HG02642 (cell line): ENCODE results near the gene SLC35C1.
A peak's percentile ranks its signal among the peaks of the same experiment; 100 is the strongest.

ENCODE experiments used
- ATAC-seq: cut with Tn5 transposase; IDR thresholded peaks from one replicate; pipeline ENCODE4 v1.9.1; 2021; ENCODE audit warnings: mild to moderate bottlenecking; ENCODE audit not compliant: unreplicated experiment, poor library complexity

The SLC35C1 gene

DNA sequence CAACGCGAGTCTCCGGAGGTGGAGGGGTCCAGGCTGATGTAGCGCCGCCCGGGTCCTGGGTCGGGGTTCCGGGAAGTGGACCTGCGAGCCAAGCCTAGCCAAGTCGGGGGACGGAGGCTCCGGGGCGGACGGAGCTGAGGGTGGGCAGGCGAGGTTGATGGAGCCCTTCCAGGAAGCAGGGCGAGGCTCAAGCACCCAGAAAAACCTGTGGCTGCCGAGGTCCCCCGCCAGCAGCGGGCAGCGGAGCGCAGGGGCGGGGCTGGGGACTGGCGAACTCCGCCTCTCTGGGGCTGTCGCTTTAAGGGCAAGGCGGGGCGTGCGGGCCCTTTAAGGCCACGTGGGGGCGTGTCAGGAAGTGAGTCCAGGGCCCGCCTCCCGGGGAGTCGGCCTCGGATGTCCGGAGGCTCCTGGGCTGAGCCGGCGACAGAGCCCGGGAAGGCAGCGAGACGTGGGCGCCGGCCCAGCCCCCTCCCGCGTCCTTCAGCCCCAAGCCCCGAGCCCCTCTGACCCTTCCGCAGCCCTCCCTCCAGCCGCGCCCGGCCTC, at the start of gene SLC35C1:
Gene SLC35C1, plus strand, starts transcription at position 389 of the 544 bp plus-strand sequence. CDS start 653 bp downstream, outside the sequence.
- ATAC-seq = peak; percentile 97

DNA sequence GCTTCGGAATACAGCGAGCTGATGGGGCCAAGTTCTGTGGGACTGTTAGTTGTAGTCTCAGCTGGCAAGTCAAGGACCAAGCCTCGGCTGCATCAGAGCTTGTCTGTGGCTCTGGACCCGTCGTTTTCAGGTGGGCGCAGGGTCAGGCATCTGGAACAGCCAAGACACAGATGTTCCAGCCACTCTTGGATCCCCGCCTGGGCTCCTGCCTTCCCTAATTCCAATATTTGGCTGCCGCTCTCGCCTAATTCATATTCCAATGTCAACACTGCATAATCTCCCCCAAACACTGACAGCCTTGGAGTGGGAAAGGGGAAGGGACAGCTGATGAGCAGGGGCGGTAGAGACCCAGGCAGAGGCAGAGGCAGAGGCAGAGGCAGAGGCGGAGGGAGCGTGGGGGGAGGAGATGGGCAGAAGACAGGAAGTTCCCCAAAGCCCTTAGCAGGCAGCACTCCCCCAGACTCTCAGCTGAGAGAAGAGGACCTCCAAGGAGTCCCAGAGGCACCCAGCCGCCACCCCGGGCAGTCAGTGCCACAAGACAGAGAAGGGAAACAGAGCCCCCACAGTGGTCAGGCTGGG, 49.6 kb upstream of the SLC35C1 start:
- no peak for ATAC-seq

DNA sequence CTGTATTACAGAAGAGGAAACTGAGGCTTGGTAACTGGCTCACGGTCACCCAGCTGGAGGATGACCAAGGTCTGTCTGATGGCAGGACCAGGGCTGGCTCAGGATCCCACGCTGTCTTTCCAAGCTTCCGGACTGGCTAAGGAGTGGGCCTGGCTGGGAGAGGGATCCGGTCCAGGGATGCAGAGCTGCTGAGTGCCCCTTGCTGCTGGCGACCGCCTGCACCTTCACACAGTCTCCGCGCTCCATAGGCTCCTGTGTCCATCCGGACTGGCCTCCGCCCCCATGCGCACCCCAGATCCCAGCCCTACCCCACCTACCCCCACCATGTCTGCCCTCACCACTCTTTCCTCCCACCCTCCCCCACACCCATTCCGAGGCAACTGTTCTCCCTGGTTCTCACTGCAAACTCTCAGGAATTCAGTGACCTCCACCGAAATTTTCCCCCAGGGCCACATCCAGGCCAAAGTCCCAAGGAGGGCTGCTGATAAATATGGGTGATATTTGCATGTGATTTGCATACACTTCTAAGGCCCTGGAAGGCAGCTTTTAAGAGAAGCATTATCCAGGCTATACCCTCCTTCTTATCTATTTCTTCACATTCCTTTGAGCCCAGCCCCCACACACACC, 48.5 kb upstream of the SLC35C1 start:
- ATAC-seq = no peak

DNA sequence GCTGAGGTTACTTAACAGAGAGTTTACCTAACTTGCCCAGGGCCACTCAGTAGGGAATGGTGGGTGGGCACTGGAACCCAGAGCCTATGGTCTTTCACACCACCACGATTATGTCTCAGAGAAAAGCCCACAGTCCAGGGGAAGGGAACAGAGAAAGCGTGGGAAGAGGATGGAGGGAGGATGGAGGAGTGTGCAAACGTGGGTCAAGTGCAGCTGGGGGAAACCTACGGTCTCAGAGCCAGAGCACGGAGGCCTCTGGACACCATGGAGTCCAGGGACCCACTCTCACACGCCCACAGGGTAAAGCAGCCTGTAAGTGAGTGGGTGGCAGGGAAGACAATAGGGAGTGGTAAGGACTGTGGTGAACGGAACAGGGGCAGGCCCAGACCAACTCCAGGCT, 47.3 kb upstream of the SLC35C1 start:
- no peak for ATAC-seq

DNA sequence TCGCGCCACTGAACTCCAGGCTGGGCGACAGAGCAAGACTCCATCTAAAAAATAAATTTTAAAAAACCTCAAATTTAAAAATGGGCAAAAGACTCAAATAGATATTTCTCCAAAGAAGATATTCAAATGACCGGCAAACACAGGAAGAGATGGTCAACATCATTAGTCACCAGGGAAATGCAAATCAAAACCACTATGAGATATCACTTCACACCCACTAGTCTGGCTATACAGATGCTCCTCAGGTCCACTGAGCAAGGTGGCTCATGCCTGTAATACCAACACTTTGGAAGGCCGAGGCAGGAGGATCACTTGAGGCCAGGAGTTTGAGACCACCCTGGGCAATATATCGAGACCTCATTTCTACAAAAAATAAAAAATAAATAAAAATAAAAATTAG, 43.3 kb upstream of the SLC35C1 start:
- ATAC-seq = no peak

DNA sequence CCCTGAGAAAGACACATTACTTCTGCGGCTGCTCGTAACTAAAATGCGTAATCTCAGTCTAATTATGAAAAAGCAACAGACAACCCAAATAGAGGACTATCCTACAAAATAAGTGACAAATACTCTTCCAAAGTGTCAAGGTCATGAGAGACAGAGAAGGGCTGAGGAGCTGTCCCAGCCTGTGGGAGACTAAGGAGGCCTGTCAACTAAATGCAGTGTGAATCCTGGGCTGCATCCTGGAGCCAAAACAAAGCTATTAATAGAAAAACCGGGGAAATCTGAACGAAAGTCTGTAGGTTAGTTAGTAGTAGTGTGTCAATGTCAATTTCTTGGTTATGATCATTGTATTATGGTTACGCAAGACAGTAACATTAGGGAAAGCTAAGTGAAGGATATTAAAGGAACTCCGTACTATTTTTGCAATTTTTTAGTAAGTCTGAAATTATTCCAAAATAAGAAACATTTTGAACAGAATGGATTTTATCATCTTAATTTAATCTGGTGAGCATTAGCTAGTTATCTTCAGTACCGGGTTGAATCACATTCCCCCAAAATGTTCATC, 39.8 kb upstream of the SLC35C1 start:
- ATAC-seq = no peak

DNA sequence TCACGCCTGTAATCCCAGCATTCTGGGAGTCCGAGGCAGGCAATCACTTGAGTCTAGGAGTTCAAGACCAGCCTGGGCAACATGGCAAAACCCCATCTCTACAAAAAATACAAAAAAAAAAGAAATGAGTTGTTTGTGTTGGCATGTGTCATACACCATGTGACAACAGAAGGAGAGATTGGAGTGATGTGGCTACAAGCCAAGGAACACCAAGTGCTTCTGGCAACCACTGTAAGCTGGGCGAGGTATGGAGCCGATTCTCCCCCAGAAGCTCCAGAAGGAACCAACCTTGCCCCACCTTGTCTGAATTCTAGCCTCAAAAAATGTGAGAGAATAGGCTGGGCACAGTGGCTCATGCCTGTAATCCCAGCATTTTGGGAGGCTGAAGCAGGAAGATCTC, 39.1 kb upstream of the SLC35C1 start:
- ATAC-seq = no peak

DNA sequence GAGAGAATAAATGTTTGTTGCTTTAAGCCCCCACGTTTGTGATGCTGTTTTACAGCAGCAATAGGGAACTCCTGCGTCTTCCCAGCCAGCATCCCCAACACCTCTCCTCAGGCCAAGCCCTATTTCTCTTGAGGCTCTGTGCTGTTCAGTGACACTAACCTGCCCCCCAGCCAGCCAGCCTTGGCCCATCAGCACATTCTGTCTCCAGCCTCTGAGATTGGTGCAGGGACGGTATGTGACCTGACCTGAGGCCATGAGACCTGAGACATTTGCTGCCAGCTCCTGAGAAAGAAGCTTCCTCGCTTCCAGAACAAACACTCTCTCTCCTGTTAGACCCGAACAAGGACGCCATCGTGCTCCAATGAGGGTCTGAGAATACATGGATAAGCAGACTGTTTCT, 38.5 kb upstream of the SLC35C1 start:
- ATAC-seq = no peak

DNA sequence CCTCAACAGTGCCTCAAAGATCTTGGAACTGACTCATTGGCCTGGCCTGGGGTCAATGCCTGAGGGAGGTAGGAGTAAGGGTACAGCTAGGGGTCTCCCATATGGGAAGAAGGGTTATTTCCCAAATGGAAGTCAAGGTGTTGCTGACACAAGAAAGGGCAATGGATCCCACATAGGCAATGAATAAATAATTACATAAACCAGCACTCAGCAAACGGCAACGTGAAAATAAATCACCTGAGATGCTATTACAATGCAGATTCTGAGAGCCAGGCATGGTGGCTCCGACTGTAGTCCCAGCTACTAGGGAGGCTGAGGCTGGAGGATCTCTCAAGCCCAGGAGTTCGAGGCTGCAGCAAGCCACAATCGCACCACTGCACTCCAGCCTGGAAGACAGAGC, 36.5 kb upstream of the SLC35C1 start:
- no peak for ATAC-seq

DNA sequence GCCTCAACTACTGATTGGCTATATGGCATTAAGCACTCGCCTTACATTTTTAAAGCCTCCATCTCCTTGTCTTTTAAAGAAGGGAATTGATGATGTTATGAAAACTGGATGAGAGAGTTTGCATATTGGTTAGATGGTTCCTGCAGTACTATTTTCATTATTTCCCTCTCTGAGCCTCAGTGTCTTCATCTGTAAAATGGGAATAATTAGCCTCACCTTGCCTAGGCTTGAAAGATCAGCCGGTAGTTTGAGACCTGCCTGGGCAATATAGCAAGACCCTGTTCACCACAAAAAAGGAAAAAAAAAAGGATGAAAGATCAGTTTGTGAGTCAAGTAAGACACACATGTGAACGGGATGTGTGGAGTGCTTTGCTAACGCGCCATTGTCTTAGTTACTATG, 35.0 kb upstream of the SLC35C1 start:
- ATAC-seq = no peak

DNA sequence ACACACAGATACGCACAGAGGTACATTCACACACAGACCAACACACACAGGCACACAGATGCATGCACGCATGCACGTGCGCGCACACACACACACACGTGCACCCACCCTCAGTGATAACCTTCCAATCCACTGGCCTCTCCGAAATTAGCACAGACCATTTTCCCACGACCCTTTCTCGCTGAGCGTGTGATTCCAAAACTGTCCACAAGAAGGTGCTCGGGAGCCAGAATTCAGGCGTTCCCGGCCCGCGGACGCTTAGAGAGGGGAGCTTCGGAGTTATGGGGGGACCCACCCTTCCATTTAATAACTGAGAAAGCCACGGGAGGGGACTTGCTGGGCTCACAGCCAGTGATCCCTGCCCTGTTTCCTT, 33.8 kb upstream of the SLC35C1 start:
- ATAC-seq = peak; percentile 53

DNA sequence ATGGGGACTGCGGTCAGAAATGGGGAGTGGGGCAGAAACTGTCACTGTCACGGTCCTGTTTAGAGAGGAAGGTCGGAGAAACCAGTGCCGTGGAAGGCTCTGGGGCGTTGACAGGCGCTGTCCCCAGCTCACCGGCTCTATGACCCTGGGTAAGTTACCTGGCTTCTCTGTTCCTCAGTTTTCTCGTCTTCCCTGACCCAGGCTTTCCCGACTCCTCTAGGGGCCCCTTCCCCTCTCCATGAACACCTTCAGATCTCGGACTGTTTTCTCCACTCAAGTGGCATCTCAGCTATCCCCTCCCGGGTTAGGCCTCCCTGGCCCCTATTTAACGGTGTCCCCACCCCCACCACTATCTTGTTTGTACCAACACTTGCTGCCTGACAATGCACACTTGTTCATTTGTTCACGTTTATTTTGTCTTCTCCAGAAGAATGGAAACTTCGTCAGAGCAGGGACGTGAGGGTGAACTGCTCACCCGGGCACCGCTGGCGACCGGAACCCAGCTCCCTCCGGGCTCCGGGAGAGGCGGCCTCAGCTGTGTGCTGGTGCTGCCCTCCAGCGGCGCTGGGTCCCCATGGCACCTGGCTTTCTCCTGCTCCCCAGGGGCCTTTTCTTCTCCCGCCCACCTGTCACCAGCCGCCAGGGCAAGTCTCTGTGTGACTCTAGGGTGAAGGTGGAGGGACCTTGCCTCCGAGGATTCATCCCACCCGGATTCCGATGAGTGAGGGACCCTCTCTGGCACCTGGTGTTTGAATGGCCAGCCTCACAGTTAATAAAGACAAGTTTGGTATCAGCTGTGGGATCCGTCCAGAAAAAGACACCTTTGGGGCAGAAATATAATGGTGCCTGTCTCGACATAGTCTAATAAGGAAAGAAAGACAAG, 33.1 kb upstream of the SLC35C1 start:
- ATAC-seq = peak; percentile 88

DNA sequence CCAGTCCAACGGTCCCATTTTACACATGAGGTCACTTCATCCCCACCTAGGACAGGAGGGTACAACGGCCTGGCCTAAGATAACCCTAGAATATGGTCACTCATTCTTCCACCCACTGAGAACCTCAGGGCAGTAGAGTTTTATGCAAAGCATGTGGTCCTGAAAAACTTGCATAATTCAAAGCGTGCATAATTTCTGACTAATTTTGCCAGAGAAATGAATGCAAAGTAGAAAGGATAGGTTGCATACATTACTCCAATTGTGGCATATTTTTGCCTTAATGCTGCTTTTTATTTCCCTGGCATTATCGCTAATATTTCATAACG, 32.5 kb upstream of the SLC35C1 start:
- ATAC-seq = peak; percentile 7

DNA sequence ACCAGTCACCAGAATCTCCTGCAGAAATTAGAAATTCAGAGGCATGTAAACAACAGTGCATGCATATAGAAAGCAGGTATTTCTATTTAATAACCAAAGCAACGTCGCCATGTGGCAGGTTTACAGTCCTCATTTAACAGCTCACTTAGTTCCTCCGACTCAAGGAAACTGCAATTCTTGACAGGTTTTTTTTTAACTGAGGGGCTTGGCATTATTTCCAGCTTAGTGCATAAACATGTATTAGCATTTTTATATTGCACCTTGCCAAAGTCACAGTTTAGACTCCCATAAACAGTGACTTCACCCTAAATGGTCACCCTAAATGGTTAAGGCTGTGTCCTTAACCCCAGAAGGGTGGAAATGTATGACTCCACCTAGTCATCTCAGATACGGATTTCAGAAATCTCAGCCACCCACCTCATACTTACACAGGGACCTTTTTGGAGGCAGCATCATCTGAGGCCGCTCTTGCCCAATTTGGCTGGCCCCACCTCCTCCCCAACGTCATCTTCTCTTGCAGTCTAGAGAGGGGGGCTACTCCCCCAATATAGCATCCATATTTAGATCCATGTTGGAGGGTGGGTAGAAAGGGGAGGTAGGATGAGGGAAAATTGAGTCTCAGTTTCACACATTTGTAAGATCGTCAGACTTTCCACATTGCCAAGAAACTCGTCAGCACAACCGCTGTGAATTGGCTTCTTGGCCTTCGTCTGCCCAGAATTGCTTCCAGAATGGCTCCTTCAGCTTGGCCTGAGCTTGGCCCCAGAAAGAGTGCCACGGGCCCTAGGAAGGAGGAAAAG, 31.8 kb upstream of the SLC35C1 start:
- no peak for ATAC-seq

DNA sequence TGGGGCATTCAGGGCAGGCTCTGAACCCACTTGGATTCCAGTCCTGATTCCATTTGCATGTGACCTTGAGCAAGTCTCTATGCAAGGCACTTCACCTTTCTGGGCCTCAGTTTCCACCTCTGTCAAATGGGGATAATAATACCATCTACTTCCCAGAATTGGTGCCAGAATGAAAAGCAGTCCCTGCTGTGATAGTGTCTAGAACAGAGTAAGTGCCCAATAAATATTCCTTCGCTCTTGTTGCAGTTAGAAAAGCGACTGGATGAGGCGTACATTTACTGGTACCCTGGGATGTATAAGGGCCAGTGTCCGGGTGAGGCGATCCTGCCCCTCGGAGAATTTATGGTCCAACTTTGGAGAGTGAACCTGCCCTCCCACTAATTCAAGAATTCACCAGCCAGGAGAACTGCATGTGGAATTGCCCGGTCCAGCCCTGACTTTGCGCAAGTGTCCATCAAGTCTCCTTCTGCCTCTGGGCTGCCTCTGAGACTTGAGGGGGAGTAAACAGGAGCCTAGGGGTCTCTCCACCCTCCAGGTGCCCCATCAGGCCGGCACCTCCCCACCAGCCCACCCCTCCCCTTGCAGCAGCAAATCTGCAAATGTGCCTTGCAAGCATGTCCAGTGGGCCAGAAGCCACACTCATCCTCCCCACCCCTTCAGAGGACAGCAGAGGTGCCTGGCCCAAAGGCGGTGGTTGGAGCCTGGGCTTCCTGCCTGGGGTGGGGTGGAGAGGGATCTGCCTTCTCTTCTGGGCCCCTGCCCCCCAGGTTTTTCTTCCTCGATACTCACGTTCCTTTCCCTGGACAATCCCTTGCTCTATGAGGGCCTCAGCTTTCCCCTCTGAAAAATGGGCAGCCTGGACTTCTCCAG, 30.9 kb upstream of the SLC35C1 start:
- ATAC-seq = no peak

DNA sequence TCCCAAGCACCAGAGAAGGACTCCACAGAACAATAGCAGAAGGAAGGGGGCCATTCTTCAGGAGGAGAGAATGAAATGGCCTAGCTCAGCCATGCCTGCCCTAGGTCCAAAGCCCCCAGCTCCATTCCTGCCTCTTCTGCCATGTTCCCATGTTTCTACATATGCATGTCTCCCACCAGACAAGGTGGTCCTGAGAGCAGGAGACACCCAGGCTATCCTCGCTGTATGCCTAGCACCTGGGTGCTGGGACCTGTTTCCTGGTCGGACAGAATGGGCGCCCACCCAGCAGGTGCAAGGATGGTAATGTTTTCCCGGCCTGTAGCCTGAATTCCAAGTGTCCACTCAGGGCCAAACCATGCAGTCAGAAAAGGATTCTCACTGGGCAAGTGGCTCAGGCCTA, 30.2 kb upstream of the SLC35C1 start:
- no peak for ATAC-seq

DNA sequence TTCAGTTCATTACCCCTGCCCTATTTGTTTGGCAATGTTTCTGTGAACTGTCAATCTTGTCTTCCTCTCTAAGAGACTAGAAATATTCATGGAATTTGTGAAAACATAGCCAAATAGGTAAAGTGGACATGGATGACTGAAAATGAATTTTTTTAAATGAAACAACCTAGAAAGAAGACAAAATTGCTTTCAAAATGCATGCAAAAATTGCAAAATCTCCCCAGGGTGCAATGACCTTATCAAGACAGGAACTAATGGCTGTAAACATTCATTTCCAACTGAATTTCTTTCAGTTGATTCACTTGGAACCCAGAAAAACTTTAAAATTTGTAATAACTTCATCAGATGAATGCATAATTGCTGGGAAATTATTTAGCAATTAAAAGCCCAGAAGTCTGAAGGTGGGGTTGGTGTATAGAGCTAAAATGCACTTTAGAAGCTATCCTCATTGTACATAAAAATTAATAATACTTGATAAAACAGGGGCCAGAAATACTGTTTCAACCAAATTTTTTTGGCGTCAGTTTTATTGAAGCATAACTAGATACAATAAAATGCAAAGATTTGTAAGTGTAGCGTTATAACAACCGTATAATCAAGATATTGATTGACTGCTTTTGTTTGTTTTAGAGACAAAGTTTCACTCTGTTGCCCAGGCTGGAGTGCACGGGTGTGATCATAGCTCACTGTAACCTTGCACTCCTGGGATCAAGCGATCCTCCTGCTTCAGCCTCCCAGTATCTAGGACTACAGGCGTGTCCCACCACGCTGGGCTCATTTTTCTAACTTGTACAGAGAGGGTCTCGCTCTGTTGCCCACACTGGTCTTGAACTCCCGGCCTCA, 27.6 kb upstream of the SLC35C1 start:
- ATAC-seq = no peak

DNA sequence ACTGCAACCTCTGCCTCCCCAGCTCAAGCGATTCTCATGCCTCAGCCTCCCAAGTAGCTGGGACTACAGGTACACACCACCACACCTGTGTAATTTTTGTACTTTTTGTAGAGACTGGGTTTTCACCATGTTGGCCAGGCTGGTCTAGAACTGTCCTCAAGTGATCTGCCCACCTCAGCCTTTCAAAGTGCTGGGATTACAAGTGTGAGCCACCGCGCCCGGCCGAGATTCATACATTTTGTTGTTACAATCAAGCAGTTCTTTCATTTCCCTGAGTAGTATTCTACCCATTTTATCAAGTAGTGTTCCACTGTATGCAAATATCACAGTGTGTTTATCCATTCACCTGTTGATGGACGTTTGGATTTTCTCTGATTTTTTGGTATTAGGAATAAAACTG, 26.6 kb upstream of the SLC35C1 start:
- no peak for ATAC-seq

DNA sequence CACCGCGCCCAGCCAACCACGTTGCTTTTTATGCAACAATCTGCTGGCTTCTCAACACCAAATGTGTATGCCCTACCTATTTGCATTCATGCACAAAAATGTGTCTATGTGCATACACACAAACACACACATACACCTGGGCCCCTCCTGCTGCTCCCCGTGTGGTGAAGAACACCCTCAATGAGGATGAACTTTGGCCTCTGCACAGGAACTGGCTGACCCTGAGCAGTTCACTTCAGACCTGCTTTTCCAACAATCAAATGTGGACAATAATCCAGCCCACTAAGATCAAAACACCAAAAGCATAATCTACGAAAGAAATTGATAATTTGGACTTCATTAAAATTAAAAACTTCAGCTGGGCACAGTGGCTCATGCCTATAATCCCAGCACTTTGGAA, 25.3 kb upstream of the SLC35C1 start:
- ATAC-seq = no peak
